H1 (cell line): ENCODE results near the gene CLEC16A. TPM values are rescaled to one million over a fixed set of nuclear protein-coding genes. Genes with fewer than 3 reads are reported as not detected.

Experiments
- CHD2 ChIP-seq: IDR thresholded peaks from 2 replicates; pipeline ENCODE4 v1.6.1; 2012; ENCODE audit warnings: low read length, improper control_type of control experiment
- GABPA ChIP-seq: IDR thresholded peaks from 2 replicates; pipeline ENCODE4 v1.6.1; 2011; ENCODE audit warnings: mild to moderate bottlenecking, low read length, moderate library complexity, borderline replicate concordance; ENCODE audit not compliant: insufficient read depth
- RAD21 ChIP-seq, 2 experiments: IDR thresholded peaks in 1 of 2; conservative IDR thresholded peaks in 1 of 2; 2 replicates each; pipeline ENCODE4 v1.6.1; 2011; ENCODE audit warnings: low read depth in 2 of 2, low read length in 2 of 2, improper control_type of control experiment in 1 of 2, inconsistent platforms in 1 of 2, mild to moderate bottlenecking in 1 of 2, moderate library complexity in 1 of 2
- RBBP5 ChIP-seq: IDR thresholded peaks from 2 replicates; pipeline ENCODE4 v1.7.1; 2012; ENCODE audit warnings: low read depth, mild to moderate bottlenecking, inconsistent platforms, low read length, moderate library complexity, borderline replicate concordance
- RFX5 ChIP-seq: IDR thresholded peaks from 2 replicates; pipeline ENCODE4 v1.6.1; 2011; ENCODE audit warnings: low read depth, low read length, improper control_type of control experiment, borderline replicate concordance
- TCF12 ChIP-seq: IDR thresholded peaks from 2 replicates; pipeline ENCODE4 v1.6.1; 2011; ENCODE audit warnings: low read depth, mild to moderate bottlenecking, low read length
- USF2 ChIP-seq: IDR thresholded peaks from 2 replicates; pipeline ENCODE4 v1.6.1; 2011; ENCODE audit warnings: low read length, improper control_type of control experiment
- polyA plus RNA-seq, 7 experiments: library from polyadenylated mRNA; depleted of rRNA in 3 of 7; stranded (reverse) in 5 of 7; unstranded in 2 of 7; fragments of >200 nt in 5 of 7; fragments of 200-250 nt in 2 of 7; gene quantifications; 1 replicate in 5 of 7; 2 replicates in 1 of 7; 4 replicates in 1 of 7; pipeline versions ENCODE4 v1.2.1 to v1.2.3, GENCODE V29; 2011 to 2013; ENCODE audit warnings: missing spikeins in 2 of 7, mixed read lengths in 2 of 7
- total RNA-seq: library from RNA; stranded (reverse); fragmentation: NEBNext Ultra II Directional; extraction: Animal tissue kit (Norgen Biotek cat#: 25700); gene quantifications from 2 replicates; pipeline ENCODE4 v1.2.1, GENCODE V29; 2021

CLEC16A gene
- total and polyA plus RNA-seq, 2 of the 8 experiments (the other 6 are each of a cell fraction or from before 2014, with no cell fraction given) = 7.6 to 19.3 TPM

GRCh38 chr16:11142261-11142630 is 197.9 kb downstream of the CLEC16A start (continued):
- TF ChIP-seq USF2 = no peak
- TF ChIP-seq GABPA = no peak
- TF ChIP-seq RAD21 (IDR thresholded peaks at IDR 0.05 in 1 of 2, conservative IDR thresholded peaks at IDR 0.05 in 1 of 2; ENCODE audit: low read depth in 2 of 2, low read length in 2 of 2) = no peak
- no peak for TF ChIP-seq CHD2
- TF ChIP-seq TCF12 = no peak
- no peak for TF ChIP-seq RFX5
- no peak for TF ChIP-seq RBBP5
